Loucy (cell line): ENCODE data around the gene PRPSAP1.

ENCODE experiments used
- H2AFZ ChIP-seq: fragments of 200-600 bp; sonication (generic); 2 replicates; pipeline ENCODE4 v1.6.0; 2016; ENCODE audit warnings: antibody characterized with exemption, mild to moderate bottlenecking, low read length, moderate library complexity
- H3F3A ChIP-seq: fragments of 200-600 bp; 2 replicates; pipeline ENCODE4 v1.6.0; 2016; ENCODE audit warnings: antibody characterized with exemption, low read depth, mild to moderate bottlenecking
- H3K27me3 ChIP-seq: fragments of 200-600 bp; sonication (generic); 2 replicates; pipeline ENCODE4 v1.6.1; 2014; ENCODE audit warnings: low read length, mild to moderate bottlenecking; ENCODE audit not compliant: insufficient read depth, poor library complexity, severe bottlenecking
- H3K36me3 ChIP-seq: fragments of 200-600 bp; sonication (generic); 2 replicates; pipeline ENCODE4 v1.6.1; 2016; ENCODE audit warnings: low read length; ENCODE audit not compliant: insufficient read depth
- H3K4me1 ChIP-seq: fragments of 200-600 bp; sonication (generic); 2 replicates; pipeline ENCODE4 v1.5.1; 2014; ENCODE audit warnings: low read length, mild to moderate bottlenecking; ENCODE audit not compliant: insufficient read depth, poor library complexity, severe bottlenecking
- H3K4me2 ChIP-seq: fragments of 200-600 bp; sonication (generic); 2 replicates; pipeline ENCODE4 v1.6.0; 2014; ENCODE audit warnings: antibody characterized with exemption, low read length, low read depth, mild to moderate bottlenecking; ENCODE audit not compliant: poor library complexity, severe bottlenecking
- H3K4me3 ChIP-seq: fragments of 200-600 bp; sonication (generic); 2 replicates; pipeline ENCODE4 v1.5.1; 2014; ENCODE audit warnings: low read length, mild to moderate bottlenecking, mixed read lengths; ENCODE audit not compliant: poor library complexity, severe bottlenecking
- H3K79me2 ChIP-seq: fragments of 200-600 bp; sonication (generic); 2 replicates; pipeline ENCODE4 v1.6.1; 2014; ENCODE audit warnings: low read length; ENCODE audit not compliant: insufficient read depth
- H3K9ac ChIP-seq: fragments of 200-600 bp; sonication (generic); 2 replicates; pipeline ENCODE4 v1.6.0; 2014; ENCODE audit warnings: mild to moderate bottlenecking, low read depth, low read length, moderate library complexity; ENCODE audit not compliant: poor library complexity, severe bottlenecking
- H3K9me2 ChIP-seq: fragments of 200-600 bp; sonication (generic); replicated peaks from 2 replicates; pipeline ENCODE4 v1.6.1; 2016; ENCODE audit warnings: low read depth, low read length, mixed read lengths
- H3K9me3 ChIP-seq: fragments of 200-600 bp; sonication (generic); 2 replicates; pipeline ENCODE4 v1.6.1; 2014; ENCODE audit warnings: mild to moderate bottlenecking, antibody characterized with exemption, low read length, low read depth; ENCODE audit not compliant: insufficient read depth
- H4K20me1 ChIP-seq: fragments of 200-600 bp; sonication (generic); 2 replicates; pipeline ENCODE4 v1.6.0; 2014; ENCODE audit warnings: antibody characterized with exemption, low read length, mild to moderate bottlenecking; ENCODE audit not compliant: insufficient read depth, poor library complexity, severe bottlenecking
- CTCF ChIP-seq: fragments of 200-600 bp; sonication (generic); conservative IDR thresholded peaks from 2 replicates; pipeline ENCODE4 v1.5.1; 2014; ENCODE audit warnings: mild to moderate bottlenecking, antibody characterized with exemption, low read length
- EZH2phosphoT487 ChIP-seq: fragments of 200-600 bp; IDR thresholded peaks from 2 replicates; pipeline ENCODE4 v1.6.1; 2018; ENCODE audit warnings: antibody characterized with exemption, mild to moderate bottlenecking, moderate library complexity, borderline replicate concordance

PRPSAP1 gene

DNA sequence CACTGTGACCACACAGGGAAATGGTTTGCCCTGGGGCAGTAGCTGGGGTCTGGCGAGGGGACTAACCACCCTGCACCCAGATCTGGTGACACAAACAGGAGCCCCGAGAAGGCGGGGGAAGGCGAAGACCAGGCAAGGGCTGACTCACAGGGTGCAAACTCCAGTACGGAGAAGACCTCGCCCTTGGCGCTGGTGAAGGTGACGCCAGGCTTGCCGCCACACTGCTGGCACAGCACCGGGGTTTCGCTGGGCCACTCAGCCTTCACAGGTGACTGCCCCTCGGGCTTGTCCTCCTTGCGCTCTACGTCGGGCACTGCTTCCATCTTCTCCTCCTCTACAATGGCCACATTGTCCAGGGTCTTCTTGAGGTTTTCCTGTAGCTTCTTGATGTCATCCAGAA, 42.3 kb upstream of the PRPSAP1 start:
- TF ChIP-seq EZH2phosphoT487 (no peak), CTCF (no peak)
- Histone ChIP-seq H3K27me3 (no peaks in the 10 kb centered on the region), H3K36me3 (peaks cover 79% of the 10 kb centered on the region; the same call in 1 of the 2 replicates)

GRCh38 chr17:76394166-76394565, 40.5 kb upstream of the PRPSAP1 start:
- peaks cover 66% of the 10 kb centered on the region; the same call in 1 of the 2 replicates for H3K36me3 ChIP-seq

More for the DNA sequence above, 42.3 kb upstream of the PRPSAP1 start:
- Histone ChIP-seq H3K9me2 (no peaks in the 10 kb centered on the region), H3K79me2 (no peaks in the 10 kb centered on the region), H3F3A (no peaks in the 10 kb centered on the region), H3K4me1 (no peaks in the 10 kb centered on the region), H4K20me1 (peaks cover 3% of the 10 kb centered on the region), H2AFZ (no peak overlapping the region), H3K4me3 (no peak overlapping the region), H3K4me2 (no peak overlapping the region), H3K9ac (no peak overlapping the region), H3K9me3 (no peaks in the 10 kb centered on the region)

DNA sequence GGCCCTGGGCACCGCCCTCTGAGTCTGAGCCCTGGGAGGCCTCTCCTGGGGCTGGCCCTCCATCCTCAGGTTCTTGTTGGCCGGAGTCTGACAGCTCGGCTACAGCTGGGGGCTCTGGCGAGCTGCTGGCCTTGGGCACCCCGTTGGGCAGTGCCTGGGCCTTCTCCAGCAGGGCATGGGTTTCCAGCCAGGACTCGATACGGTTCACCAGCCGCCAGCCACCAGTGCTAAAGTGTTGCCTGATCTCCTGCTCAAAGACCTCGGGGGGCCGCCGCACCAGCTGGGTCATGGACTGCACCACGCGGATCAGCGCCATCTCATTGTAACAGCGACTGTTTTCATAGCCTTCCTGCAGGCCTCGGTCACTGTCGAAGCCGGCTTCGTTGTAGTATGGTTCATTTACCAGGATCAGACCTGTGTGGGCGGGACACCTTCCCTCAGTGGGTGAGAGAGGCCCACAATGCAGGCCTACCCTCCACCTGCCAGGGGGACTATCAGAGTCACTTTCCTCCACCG, 37.5 kb upstream of the PRPSAP1 start:
- H3K9me3 ChIP-seq = no peaks in the 10 kb centered on the region
- no peak for TF ChIP-seq CTCF
- no peak for TF ChIP-seq EZH2phosphoT487
- H3F3A ChIP-seq = peaks cover 4% of the 10 kb centered on the region; the same call in 1 of the 2 replicates
- H3K9me2 ChIP-seq = no peaks in the 10 kb centered on the region
- H3K4me2 ChIP-seq = no peak overlapping the region
- H3K9ac ChIP-seq = no peak overlapping the region
- no peak overlapping the region for H2AFZ ChIP-seq
- H4K20me1 ChIP-seq = no peaks in the 10 kb centered on the region
- no peaks in the 10 kb centered on the region for H3K4me1 ChIP-seq
- H3K36me3 ChIP-seq = peaks cover 37% of the 10 kb centered on the region; the same call in 1 of the 2 replicates
- H3K4me3 ChIP-seq = no peak overlapping the region
- no peaks in the 10 kb centered on the region for H3K79me2 ChIP-seq
- H3K27me3 ChIP-seq = no peaks in the 10 kb centered on the region

More at GRCh38 chr17:76394166-76394565, 40.5 kb upstream of the PRPSAP1 start:
- TF ChIP-seq EZH2phosphoT487 = no peak
- no peak for TF ChIP-seq CTCF
- Histone ChIP-seq H3K27me3 (no peaks in the 10 kb centered on the region), H3K79me2 (no peaks in the 10 kb centered on the region), H4K20me1 (peaks cover 3% of the 10 kb centered on the region), H3K4me3 (no peak overlapping the region), H2AFZ (no peak overlapping the region), H3F3A (peaks cover 4% of the 10 kb centered on the region; the same call in 1 of the 2 replicates), H3K9ac (no peak overlapping the region), H3K4me1 (no peaks in the 10 kb centered on the region), H3K4me2 (no peak overlapping the region), H3K9me2 (no peaks in the 10 kb centered on the region), H3K9me3 (no peaks in the 10 kb centered on the region)
